Erythroblast (primary cell): ENCODE measurements around the gene PVALB.

Experiments used
- GATA1 ChIP-seq: IDR thresholded peaks from 2 replicates; pipeline ENCODE4 v1.6.1; 2011; ENCODE audit warnings: low read depth, mild to moderate bottlenecking, control low read depth, low read length, moderate library complexity
- POLR2A ChIP-seq: IDR thresholded peaks from 2 replicates; pipeline ENCODE4 v1.6.1; 2011; ENCODE audit warnings: mild to moderate bottlenecking, low read length

DNA sequence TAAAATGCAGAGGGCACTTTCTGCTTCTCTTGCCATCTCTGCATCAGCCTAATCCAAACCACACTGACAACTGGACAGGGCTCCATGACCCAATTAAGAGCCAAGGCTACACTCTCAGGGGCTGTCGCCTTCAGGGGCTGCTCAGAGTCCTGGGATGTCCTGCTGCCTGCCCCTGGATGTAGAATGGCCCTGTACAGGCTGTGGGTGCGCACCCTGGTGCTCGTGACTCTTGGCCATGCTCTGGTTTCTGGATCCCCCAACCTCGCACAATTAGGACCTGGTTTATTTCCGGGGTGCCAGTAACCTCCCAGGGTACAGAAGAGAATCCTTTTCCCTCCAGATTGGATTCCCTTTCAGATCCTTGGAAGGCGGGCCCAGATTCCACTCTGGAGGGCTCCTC, 52.2 kb downstream of the PVALB start:
- TF ChIP-seq POLR2A (no peak), GATA1 (no peak)
